GM12873 (cell line): ENCODE measurements around the gene ABCA2.

ENCODE experiments used
- TF ChIP-seq, protein P1 (sequence below): IDR thresholded peaks from 2 replicates; pipeline ENCODE4 v1.5.1; 2012; ENCODE audit warnings: low read depth, mild to moderate bottlenecking, moderate library complexity, low read length, control low read depth; ENCODE audit not compliant: insufficient read depth; ENCODE audit errors: missing control alignments

Gene ABCA2, protein sequence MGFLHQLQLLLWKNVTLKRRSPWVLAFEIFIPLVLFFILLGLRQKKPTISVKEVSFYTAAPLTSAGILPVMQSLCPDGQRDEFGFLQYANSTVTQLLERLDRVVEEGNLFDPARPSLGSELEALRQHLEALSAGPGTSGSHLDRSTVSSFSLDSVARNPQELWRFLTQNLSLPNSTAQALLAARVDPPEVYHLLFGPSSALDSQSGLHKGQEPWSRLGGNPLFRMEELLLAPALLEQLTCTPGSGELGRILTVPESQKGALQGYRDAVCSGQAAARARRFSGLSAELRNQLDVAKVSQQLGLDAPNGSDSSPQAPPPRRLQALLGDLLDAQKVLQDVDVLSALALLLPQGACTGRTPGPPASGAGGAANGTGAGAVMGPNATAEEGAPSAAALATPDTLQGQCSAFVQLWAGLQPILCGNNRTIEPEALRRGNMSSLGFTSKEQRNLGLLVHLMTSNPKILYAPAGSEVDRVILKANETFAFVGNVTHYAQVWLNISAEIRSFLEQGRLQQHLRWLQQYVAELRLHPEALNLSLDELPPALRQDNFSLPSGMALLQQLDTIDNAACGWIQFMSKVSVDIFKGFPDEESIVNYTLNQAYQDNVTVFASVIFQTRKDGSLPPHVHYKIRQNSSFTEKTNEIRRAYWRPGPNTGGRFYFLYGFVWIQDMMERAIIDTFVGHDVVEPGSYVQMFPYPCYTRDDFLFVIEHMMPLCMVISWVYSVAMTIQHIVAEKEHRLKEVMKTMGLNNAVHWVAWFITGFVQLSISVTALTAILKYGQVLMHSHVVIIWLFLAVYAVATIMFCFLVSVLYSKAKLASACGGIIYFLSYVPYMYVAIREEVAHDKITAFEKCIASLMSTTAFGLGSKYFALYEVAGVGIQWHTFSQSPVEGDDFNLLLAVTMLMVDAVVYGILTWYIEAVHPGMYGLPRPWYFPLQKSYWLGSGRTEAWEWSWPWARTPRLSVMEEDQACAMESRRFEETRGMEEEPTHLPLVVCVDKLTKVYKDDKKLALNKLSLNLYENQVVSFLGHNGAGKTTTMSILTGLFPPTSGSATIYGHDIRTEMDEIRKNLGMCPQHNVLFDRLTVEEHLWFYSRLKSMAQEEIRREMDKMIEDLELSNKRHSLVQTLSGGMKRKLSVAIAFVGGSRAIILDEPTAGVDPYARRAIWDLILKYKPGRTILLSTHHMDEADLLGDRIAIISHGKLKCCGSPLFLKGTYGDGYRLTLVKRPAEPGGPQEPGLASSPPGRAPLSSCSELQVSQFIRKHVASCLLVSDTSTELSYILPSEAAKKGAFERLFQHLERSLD (N-terminal part only)

DNA sequence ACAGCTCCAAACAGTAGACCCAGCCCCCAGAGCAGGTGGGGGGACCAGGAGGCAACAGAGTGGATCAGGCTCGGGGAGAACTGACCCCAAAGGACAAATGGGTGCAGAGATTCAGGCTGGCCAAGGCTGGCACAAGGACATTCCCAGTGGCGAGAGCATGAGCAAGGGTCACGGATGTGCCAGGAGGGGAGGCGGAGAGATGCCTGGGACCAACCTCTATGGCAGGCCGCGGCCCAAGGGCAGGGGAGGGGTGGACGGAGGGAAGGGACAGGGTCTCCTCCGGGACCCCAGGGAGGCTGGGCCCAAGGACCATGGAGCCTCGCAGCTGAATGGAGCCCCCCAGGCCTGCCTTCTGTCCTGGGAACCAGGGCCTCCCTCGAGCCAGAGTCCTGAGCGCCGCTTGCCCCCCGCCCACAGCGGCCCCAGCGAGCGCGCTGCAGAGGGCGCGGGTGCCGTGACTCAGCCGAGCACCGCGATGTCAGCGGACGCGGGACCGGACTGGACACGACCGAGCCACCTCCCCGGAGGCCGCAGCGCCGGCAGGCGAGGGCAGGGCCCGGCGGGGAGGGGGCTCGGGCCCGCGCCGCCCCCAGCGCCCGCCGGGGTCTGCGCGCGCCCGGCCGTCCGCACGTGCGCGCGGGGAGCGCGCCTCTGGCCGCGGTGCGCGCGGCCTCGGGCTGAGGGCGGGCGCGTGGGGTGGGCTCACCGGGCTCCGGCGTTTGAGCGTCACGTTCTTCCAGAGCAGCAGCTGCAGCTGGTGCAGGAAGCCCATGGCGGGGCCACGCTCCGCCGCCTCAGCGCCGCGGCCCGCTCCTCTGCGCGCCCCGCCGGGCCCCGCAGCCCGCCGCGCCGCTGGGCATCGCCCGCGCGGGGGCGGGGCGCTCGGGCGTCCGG is at the start of gene ABCA2:
Gene ABCA2, minus strand, starts transcription at position 869 of the 894 bp plus-strand sequence. Its CDS starts 97 bp downstream, at position 772.
- TF ChIP-seq, protein P1, sequence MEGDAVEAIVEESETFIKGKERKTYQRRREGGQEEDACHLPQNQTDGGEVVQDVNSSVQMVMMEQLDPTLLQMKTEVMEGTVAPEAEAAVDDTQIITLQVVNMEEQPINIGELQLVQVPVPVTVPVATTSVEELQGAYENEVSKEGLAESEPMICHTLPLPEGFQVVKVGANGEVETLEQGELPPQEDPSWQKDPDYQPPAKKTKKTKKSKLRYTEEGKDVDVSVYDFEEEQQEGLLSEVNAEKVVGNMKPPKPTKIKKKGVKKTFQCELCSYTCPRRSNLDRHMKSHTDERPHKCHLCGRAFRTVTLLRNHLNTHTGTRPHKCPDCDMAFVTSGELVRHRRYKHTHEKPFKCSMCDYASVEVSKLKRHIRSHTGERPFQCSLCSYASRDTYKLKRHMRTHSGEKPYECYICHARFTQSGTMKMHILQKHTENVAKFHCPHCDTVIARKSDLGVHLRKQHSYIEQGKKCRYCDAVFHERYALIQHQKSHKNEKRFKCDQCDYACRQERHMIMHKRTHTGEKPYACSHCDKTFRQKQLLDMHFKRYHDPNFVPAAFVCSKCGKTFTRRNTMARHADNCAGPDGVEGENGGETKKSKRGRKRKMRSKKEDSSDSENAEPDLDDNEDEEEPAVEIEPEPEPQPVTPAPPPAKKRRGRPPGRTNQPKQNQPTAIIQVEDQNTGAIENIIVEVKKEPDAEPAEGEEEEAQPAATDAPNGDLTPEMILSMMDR = no peak

DNA sequence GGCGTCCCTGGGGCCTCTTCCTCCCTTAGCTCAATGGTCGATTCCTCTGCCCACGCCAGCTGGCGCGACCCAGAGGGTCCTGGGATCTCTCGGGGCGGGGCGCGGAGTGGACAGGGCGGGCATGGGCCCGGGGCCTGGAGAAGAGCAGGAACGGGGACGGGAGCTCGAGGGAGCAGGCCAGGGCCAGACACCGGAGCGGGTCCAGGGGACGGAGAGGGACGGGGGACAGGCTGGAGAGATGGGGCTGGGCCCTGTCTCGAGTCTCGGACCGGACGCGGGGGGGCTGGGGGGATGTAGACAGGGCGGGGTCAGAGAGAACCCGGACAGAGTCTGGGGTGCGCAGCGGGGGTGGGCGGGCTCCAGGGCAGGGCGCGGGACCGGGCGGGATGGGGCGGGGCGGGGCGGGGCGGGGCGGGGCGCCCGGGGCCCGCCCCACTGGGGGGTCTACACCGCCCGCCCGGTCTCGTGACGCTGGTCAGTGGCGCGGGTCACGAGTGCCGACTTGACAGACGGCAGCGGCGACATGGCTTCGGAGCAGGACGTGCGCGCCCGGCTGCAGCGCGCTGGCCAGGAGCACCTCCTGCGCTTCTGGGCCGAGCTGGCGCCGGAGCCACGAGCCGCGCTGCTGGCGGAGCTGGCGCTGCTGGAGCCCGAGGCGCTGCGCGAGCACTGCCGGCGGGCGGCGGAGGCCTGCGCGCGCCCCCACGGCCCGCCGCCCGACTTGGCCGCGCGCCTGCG is 49.1 kb upstream of the ABCA2 start, which contains the start of gene UAP1L1:
Gene UAP1L1, plus strand, starts transcription at position 508 of the 738 bp plus-strand sequence. Its CDS starts 16 bp downstream, at position 524.
- TF ChIP-seq, protein P1 = no peak

DNA sequence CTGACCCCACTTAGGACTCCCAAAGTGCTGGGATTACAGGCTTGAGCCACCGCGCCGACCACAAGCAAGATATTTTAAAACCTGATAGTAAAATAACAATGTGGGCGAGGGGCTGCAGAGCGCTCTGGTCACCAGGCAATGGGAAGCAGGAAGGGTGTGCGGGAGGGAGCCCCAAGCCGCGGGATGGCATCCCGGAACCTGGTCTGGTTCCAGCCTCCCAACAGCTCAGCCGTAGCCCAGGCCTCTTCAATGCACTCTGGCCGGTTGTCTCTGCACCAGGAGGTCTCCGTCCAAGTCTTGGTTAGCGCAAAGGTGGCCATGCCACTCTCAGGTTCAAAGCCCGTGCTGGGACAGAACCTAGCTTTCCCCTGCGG is 48.6 kb upstream of the ABCA2 start:
- TF ChIP-seq, protein P1 = no peak

DNA sequence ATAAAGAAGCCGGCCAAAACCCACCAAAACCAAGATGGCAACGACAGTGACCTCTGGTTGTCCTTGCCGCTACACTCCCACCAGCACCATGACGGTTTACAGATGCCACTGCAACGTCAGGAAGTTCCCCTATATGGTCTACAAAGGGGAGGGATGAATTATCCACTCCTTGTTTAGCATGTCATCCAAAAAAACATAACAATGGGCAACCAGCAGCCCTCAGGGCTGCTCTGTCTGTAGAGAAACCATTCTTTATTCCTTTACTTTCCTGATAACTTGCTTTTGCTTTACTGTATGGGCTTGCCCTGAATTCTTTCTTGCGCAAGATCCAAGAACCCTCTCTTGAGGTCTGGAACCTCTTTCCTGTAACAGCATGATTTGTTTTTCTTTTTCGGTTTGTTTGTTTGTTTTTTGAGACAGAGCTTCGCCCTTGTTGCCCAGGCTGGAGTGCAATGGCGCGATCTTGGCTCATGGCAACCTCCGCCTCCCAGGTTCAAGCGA is 47.3 kb upstream of the ABCA2 start:
- TF ChIP-seq, protein P1 = no peak

DNA sequence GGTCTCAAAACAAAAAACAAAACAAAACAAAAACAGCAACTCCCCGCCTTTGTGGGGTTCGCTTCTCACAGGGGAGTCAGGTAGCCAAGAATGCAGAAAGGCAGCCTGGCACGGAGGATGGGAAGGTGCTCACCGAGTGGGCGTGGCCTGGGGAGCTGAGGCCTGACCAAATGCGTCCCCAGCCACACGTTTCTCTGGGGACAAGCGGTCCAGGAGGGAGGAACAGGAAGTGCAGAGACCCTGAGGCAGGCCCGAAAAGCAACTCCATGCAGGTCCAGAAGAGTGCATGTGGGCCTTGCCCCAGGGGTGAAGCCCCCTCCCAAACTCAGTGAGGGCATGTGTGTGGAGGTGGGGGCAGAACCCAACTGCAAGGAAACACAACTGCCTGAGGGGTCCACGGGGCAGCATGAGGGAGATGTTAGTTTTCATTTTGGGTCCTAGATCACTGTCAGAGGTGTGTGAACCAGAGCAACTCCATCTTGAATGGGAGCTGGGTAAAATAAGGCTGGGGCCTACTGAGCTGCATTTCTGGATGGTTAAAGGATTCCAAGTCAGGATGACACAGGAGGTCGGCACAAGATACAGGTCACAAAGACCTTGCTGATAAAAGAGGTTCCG is 46.7 kb upstream of the ABCA2 start:
- TF ChIP-seq, protein P1 = no peak

DNA sequence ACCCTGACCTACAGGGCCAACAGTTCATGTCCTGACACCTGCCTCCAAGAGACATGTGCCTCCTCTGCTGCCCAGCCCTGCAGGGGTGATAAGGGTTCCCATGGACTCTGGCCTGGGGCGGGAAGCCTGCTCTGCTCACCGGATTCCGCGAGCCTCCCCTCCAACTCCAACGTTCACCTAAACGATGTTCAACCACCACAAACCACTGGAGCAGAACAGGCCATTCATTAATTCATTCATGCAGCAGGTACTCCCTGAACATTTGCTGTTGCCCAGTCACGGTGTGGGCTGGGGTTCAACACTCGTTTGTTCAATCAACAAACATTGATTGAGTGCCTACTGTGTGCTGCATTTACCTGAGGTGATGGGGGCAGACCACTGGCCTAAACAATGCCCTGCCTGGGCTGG is 46.0 kb upstream of the ABCA2 start:
- TF ChIP-seq, protein P1 = no peak
